ENCODE measurements around the gene LRRC56.

The LRRC56 gene

DNA sequence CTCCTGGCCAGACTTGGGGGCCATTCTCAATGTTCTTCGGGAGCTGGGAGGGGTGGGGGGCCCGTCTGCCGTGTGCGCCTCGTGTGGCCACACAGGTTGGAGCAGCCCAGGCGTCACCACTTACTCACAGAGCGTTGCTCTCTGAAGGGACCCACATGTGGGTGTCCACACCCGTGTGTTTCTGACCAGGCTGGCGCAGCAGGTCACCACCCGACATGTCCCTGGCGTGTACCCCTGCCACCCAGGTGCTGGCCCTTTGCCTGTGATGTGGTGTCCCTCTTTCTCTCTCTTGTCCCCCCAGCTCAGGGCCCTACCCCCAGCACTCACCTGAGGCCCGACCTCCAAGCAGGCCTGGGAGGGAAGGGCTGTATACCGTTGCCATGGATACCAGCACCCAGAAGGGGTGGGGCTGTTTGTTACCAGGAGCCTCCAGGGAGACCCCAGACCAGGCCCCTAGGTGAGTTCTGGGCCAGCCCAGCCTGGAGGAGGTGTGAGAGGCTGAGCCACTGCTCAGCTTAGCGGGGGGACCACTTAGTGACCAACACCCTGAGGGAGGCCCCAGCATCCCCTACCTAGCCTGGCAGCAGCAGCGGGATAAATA lies 21.8 kb downstream of the LRRC56 start:
- peak overlapping the region in 1 of 2 donors; percentile 89 for H3K27ac Mint-ChIP-seq
- no peaks in the 10 kb centered on the region for H3K9me3 Mint-ChIP-seq
- peaks cover 25% of the 10 kb centered on the region for H3K36me3 Mint-ChIP-seq (ENCODE audit: insufficient read depth)
- peaks cover 5 to 16% of the 10 kb centered on the region in 2 donors for H3K4me1 Mint-ChIP-seq (ENCODE audit: low read depth in 2 of 2)
- peak overlapping the region; percentile 84 to 87 for H3K4me3 Mint-ChIP-seq
- DNase-seq (no peak), ATAC-seq (replicated peaks) (no peak)
- no peaks in the 10 kb centered on the region for H3K27me3 Mint-ChIP-seq

DNA sequence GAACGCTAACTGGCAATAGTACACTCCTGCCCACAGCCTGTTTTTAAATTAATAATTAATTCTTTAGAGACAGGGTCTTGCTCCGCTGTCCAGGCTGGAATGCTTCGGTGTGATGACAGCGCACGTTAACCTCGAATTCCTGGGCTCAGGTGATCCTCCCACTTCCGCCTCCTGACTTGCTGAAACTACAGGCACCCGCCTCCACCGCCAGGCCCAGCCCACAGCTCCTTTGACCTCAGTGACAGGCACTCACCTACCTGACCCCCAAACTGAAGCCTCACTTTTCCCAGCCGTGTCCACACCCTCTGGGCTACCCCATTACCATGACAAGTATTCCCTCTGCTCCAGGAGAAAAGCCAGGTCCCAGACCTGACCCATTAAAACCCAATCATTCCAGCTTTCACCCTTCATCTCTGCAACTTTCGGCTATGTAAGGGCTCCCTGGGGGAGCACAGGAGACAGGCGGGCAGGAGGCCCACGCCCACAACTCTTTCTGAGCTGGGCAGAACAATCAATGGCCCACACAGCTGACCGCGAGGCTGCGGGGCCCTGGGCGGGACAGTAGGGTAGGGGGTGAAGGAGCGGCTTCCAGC lies 22.5 kb downstream of the LRRC56 start:
- peaks cover 5 to 16% of the 10 kb centered on the region in 2 donors for H3K4me1 Mint-ChIP-seq (ENCODE audit: low read depth in 2 of 2)
- no peaks in the 10 kb centered on the region for H3K27me3 Mint-ChIP-seq
- peaks cover 25% of the 10 kb centered on the region for H3K36me3 Mint-ChIP-seq (ENCODE audit: insufficient read depth)
- ATAC-seq (replicated peaks), result no peak
- peak overlapping the region; percentile 25 to 89 for H3K27ac Mint-ChIP-seq
- peak overlapping the region; percentile 84 to 87 for H3K4me3 Mint-ChIP-seq
- DNase-seq, result no peak
- no peaks in the 10 kb centered on the region for H3K9me3 Mint-ChIP-seq

- Mint-ChIP-seq H3K36me3 (ENCODE audit: insufficient read depth) (peaks cover 25% of the 10 kb centered on the region), H3K27me3 (no peaks in the 10 kb centered on the region), H3K9me3 (no peaks in the 10 kb centered on the region), H3K4me3 (peak within 1 kb of the TSS; percentile 84 to 87), H3K4me1 (ENCODE audit: low read depth in 2 of 2) (peaks cover 5 to 16% of the 10 kb centered on the region in 2 donors), H3K27ac (peak within 1 kb of the TSS; percentile 44 to 89)
- DNase-seq, result peak; percentile 92 to 93 (median 93)
- ATAC-seq (replicated peaks), result peak; percentile 90
Measured at GRCh38 chr11:560305-561147, 23.2 kb downstream of the LRRC56 start, which contains the start of the genes LMNTD2 and RASSF7. TSS of gene LMNTD2 (minus strand) at chr11:560738. CDS start at chr11:560716, 22 bp downstream. TSS of gene RASSF7 (plus strand) at chr11:560970. CDS start at chr11:561769, 799 bp downstream.

GRCh38 chr11:561148-562003 lies 24.0 kb downstream of the LRRC56 start:
- Mint-ChIP-seq H3K27ac (peak overlapping the region in 1 of 2 donors; percentile 44), H3K9me3 (no peaks in the 10 kb centered on the region), H3K36me3 (ENCODE audit: insufficient read depth) (peaks cover 21% of the 10 kb centered on the region), H3K27me3 (no peaks in the 10 kb centered on the region), H3K4me3 (peak overlapping the region; percentile 84 to 87), H3K4me1 (ENCODE audit: low read depth in 2 of 2) (peaks cover 5 to 16% of the 10 kb centered on the region in 2 donors)
- DNase-seq (peak in 1 of 3 experiments; percentile 32), ATAC-seq (replicated peaks) (peak; percentile 47)

DNA sequence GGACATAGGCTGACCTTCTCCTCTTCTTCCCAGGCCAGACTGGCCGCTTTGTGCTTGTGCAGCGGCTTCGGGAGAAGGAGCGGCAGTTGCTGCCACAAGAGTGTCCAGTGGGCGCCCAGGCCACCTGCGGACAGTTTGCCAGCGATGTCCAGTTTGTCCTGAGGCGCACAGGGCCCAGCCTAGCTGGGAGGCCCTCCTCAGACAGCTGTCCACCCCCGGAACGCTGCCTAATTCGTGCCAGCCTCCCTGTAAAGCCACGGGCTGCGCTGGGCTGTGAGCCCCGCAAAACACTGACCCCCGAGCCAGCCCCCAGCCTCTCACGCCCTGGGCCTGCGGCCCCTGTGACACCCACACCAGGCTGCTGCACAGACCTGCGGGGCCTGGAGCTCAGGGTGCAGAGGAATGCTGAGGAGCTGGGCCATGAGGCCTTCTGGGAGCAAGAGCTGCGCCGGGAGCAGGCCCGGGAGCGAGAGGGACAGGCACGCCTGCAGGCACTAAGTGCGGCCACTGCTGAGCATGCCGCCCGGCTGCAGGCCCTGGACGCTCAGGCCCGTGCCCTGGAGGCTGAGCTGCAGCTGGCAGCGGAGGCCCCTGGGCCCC lies 24.8 kb downstream of the LRRC56 start:
- Mint-ChIP-seq H3K36me3 (ENCODE audit: insufficient read depth) (peaks cover 22% of the 10 kb centered on the region), H3K4me3 (peak overlapping the region in 1 of 2 donors; percentile 87)
- no peak for ATAC-seq (replicated peaks)

GRCh38 chr11:563066-563811 lies 25.9 kb downstream of the LRRC56 start:
- no peak for DNase-seq
- Mint-ChIP-seq H3K27me3 (no peaks in the 10 kb centered on the region), H3K27ac (no peak overlapping the region)

More for the DNA sequence above, 24.8 kb downstream of the LRRC56 start:
- H3K27ac Mint-ChIP-seq, result no peak overlapping the region
- DNase-seq, result no peak
- no peaks in the 10 kb centered on the region for H3K27me3 Mint-ChIP-seq
- H3K9me3 Mint-ChIP-seq, result no peaks in the 10 kb centered on the region
- H3K4me1 Mint-ChIP-seq (ENCODE audit: low read depth in 2 of 2), result peaks cover 5 to 16% of the 10 kb centered on the region in 2 donors

GRCh38 chr11:563812-564578 lies 26.7 kb downstream of the LRRC56 start:
- H3K9me3 Mint-ChIP-seq, result no peaks in the 10 kb centered on the region
- H3K27ac Mint-ChIP-seq, result no peak overlapping the region
- peaks cover 28% of the 10 kb centered on the region for H3K36me3 Mint-ChIP-seq (ENCODE audit: insufficient read depth)
- H3K27me3 Mint-ChIP-seq, result no peaks in the 10 kb centered on the region
- ATAC-seq (replicated peaks) (no peak), DNase-seq (no peak)
- H3K4me1 Mint-ChIP-seq (ENCODE audit: low read depth in 2 of 2), result peaks cover 5 to 10% of the 10 kb centered on the region in 2 donors
- H3K4me3 Mint-ChIP-seq, result no peak overlapping the region

More at GRCh38 chr11:563066-563811, 25.9 kb downstream of the LRRC56 start:
- no peaks in the 10 kb centered on the region for H3K9me3 Mint-ChIP-seq
- H3K4me3 Mint-ChIP-seq, result no peak overlapping the region
- H3K4me1 Mint-ChIP-seq (ENCODE audit: low read depth in 2 of 2), result peaks cover 5 to 11% of the 10 kb centered on the region in 2 donors
- ATAC-seq (replicated peaks), result no peak
- H3K36me3 Mint-ChIP-seq (ENCODE audit: insufficient read depth), result peaks cover 27% of the 10 kb centered on the region

DNA sequence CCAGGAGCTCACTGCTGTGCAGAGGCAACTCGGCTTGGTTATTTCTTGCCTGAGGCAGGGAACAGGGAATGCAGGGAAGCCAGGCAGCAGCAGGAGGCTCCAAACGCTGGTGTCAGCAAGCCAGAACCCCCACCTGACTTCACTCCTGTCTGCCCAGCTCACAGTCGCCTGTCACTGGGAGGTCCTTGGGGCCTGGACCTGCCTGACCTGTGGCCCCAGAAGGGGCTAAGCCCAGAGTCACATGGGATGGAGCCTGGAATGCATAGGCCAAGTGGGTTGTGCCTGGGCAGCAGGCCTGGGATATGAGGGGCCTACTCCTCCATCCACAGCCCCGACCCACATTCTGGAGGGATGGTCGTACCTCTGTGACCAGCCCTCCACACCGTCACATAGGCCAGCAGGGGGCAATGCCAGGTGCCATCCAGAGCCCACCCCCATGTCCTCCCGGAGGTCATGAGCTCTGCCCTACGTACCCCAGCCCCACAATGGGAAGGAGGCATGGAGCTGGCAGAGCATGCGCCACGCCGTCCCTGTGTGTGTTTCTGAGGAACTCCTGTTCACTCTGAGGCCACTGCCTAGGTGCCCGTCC lies 28.7 kb downstream of the LRRC56 start:
- DNase-seq (no peak), ATAC-seq (replicated peaks) (no peak)
- peaks cover 23% of the 10 kb centered on the region for H3K36me3 Mint-ChIP-seq (ENCODE audit: insufficient read depth)
- H3K9me3 Mint-ChIP-seq, result no peaks in the 10 kb centered on the region
- H3K4me3 Mint-ChIP-seq, result no peak overlapping the region
- no peaks in the 10 kb centered on the region for H3K27me3 Mint-ChIP-seq
- peaks cover 0 to 6% of the 10 kb centered on the region in 2 donors for H3K4me1 Mint-ChIP-seq (ENCODE audit: low read depth in 2 of 2)
- H3K27ac Mint-ChIP-seq, result no peak overlapping the region

- H3K4me3 Mint-ChIP-seq, result peak overlapping the region; percentile 54
- no peaks in the 10 kb centered on the region for H3K9me3 Mint-ChIP-seq
- peak overlapping the region; percentile 38 to 66 for H3K27ac Mint-ChIP-seq
- no peak for ATAC-seq (replicated peaks)
- no peak for DNase-seq
- peaks cover 18% of the 10 kb centered on the region for H3K36me3 Mint-ChIP-seq (ENCODE audit: insufficient read depth)
- H3K4me1 Mint-ChIP-seq (ENCODE audit: low read depth in 2 of 2), result peaks cover 0 to 1% of the 10 kb centered on the region in 2 donors
- H3K27me3 Mint-ChIP-seq, result no peaks in the 10 kb centered on the region
Measured at GRCh38 chr11:567011-567628, 29.8 kb downstream of the LRRC56 start.

- ATAC-seq (replicated peaks) (no peak), DNase-seq (peak in 1 of 3 experiments; percentile 31)
- Mint-ChIP-seq H3K36me3 (ENCODE audit: insufficient read depth) (peaks cover 18% of the 10 kb centered on the region), H3K4me3 (peak overlapping the region; percentile 54), H3K4me1 (ENCODE audit: low read depth in 2 of 2) (peaks cover 0 to 1% of the 10 kb centered on the region in 2 donors), H3K27ac (peak overlapping the region; percentile 38 to 66), H3K27me3 (no peaks in the 10 kb centered on the region), H3K9me3 (no peaks in the 10 kb centered on the region)
Measured at GRCh38 chr11:567629-568292, 30.4 kb downstream of the LRRC56 start.

All from effector memory CD8-positive, alpha-beta T cell (primary cell).